ENCODE data around the gene TAOK2.

TAOK2 gene

DNA sequence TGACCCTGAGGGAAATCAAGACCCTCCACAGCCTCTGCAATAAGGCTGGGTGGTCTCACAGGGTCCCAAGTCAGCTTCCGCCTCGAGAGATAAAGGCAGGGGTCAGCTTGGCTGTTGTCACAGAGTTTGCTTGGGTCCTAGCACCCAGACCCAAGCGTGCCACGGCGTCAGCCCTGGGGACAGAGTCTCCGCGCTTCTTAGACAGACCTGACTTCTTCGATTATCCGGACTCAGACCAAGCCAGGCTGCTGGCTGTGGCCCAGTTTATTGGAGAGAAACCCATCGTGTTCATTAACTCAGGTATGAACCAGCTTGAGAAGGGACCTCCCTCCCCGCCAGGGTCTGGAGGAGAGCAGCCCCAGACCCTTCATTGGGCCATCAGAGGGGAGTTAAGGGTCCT, 49.9 kb downstream of the TAOK2 start:
- Histone ChIP-seq H2AK5ac (ENCODE audit: low read length) (no peak overlapping the region), H3K27me3 (ENCODE audit: insufficient read depth, low read length) (no peaks in the 10 kb centered on the region), H2BK12ac (ENCODE audit: low read length) (no peak overlapping the region), H2BK5ac (ENCODE audit: low read depth, low read length, poor library complexity) (no peak overlapping the region), H3K23ac (ENCODE audit: low read length) (no peak overlapping the region), H4K12ac (ENCODE audit: low read depth, low read length) (no peak overlapping the region), H3K9ac (ENCODE audit: low read length) (no peak overlapping the region), H3K36me3 (ENCODE audit: control insufficient read depth in 1 of 2, insufficient read depth in 2 of 2, low read length in 2 of 2) (no peaks in the 10 kb centered on the region), H3K18ac (ENCODE audit: low read length) (no peak overlapping the region), H3K4me2 (ENCODE audit: low read length) (no peak overlapping the region), H4K91ac (ENCODE audit: low read depth, low read length) (no peak overlapping the region), H2BK120ac (ENCODE audit: insufficient read depth, low read length, poor library complexity) (no peak overlapping the region), H3K4me3 (ENCODE audit: low read depth, low read length) (no peak overlapping the region), H3K79me2 (ENCODE audit: control insufficient read depth, insufficient read depth, low read length, poor library complexity) (no peaks in the 10 kb centered on the region), H3K9me3 (ENCODE audit: insufficient read depth, low read depth, low read length) (no peaks in the 10 kb centered on the region), H3K14ac (ENCODE audit: low read length) (no peak overlapping the region), H2AFZ (ENCODE audit: insufficient read depth, low read length, poor library complexity) (no peak overlapping the region), H3K27ac (ENCODE audit: low read depth, low read length) (no peak overlapping the region), H3K4me1 (ENCODE audit: control insufficient read depth in 1 of 2, insufficient read depth in 2 of 2, low read length in 2 of 2) (peaks cover 0 to 4% of the 10 kb centered on the region in 2 experiments), H3K4ac (ENCODE audit: low read depth, low read length) (no peak overlapping the region), H3K79me1 (ENCODE audit: low read length) (no peaks in the 10 kb centered on the region), H4K8ac (ENCODE audit: low read depth, low read length) (no peak overlapping the region)
- DNase-seq = no peak
- no CpG with 5 or more reads among the region's 11 CpGs for WGBS (ENCODE audit: extremely low coverage, insufficient coverage, insufficient read length)

- Histone ChIP-seq H3K36me3 (ENCODE audit: control insufficient read depth in 1 of 2, insufficient read depth in 2 of 2, low read length in 2 of 2) (no peaks in the 10 kb centered on the region), H4K12ac (ENCODE audit: low read depth, low read length) (no peak overlapping the region), H2AK5ac (ENCODE audit: low read length) (no peak overlapping the region), H3K9ac (ENCODE audit: low read length) (no peak overlapping the region), H2BK12ac (ENCODE audit: low read length) (no peak overlapping the region), H3K4me3 (ENCODE audit: low read depth, low read length) (no peak overlapping the region), H2AFZ (ENCODE audit: insufficient read depth, low read length, poor library complexity) (no peak overlapping the region), H3K23ac (ENCODE audit: low read length) (no peak overlapping the region), H3K9me3 (ENCODE audit: insufficient read depth, low read depth, low read length) (no peaks in the 10 kb centered on the region), H4K8ac (ENCODE audit: low read depth, low read length) (no peak overlapping the region), H3K4ac (ENCODE audit: low read depth, low read length) (no peak overlapping the region), H3K4me1 (ENCODE audit: control insufficient read depth in 1 of 2, insufficient read depth in 2 of 2, low read length in 2 of 2) (peaks cover 0 to 4% of the 10 kb centered on the region in 2 experiments), H3K4me2 (ENCODE audit: low read length) (no peak overlapping the region), H2BK5ac (ENCODE audit: low read depth, low read length, poor library complexity) (no peak overlapping the region), H2BK120ac (ENCODE audit: insufficient read depth, low read length, poor library complexity) (no peak overlapping the region), H3K14ac (ENCODE audit: low read length) (no peak overlapping the region), H3K27me3 (ENCODE audit: insufficient read depth, low read length) (peaks cover 6% of the 10 kb centered on the region), H3K18ac (ENCODE audit: low read length) (no peak overlapping the region), H3K79me2 (ENCODE audit: control insufficient read depth, insufficient read depth, low read length, poor library complexity) (no peaks in the 10 kb centered on the region), H3K27ac (ENCODE audit: low read depth, low read length) (no peak overlapping the region), H3K79me1 (ENCODE audit: low read length) (no peaks in the 10 kb centered on the region), H4K91ac (ENCODE audit: low read depth, low read length) (no peak overlapping the region)
- WGBS (ENCODE audit: extremely low coverage, insufficient coverage, insufficient read length) = no CpG with 5 or more reads among the region's 16 CpGs
- DNase-seq = no peak
Observed at GRCh38 chr16:30024451-30024850, 50.8 kb downstream of the TAOK2 start.

DNA sequence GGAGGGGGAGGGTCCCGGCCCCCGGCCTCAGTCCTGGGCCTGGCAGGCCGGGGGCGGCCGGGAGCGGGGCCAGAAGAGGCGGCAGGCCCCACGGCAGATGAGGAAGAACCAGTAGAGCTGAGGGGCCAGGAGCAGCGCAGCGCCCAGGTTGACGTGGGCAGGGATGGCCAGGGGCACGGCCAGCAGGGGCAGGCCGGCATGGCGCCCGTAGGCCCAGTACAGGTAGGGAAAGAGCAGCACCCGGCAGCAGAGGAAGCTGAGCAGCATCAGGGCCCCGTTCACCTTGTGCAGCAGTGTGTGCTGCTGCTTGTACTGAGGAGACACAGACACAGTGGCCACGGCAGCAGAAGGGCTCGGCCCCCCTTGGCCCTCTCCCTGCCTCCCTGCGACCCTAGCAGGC, 51.5 kb downstream of the TAOK2 start:
- Histone ChIP-seq H2AK5ac (ENCODE audit: low read length) (no peak overlapping the region), H3K9me3 (ENCODE audit: insufficient read depth, low read depth, low read length) (peaks cover 2% of the 10 kb centered on the region), H2BK120ac (ENCODE audit: insufficient read depth, low read length, poor library complexity) (no peak overlapping the region), H3K23ac (ENCODE audit: low read length) (no peak overlapping the region), H2BK12ac (ENCODE audit: low read length) (no peak overlapping the region), H3K36me3 (ENCODE audit: control insufficient read depth in 1 of 2, insufficient read depth in 2 of 2, low read length in 2 of 2) (no peaks in the 10 kb centered on the region), H3K79me2 (ENCODE audit: control insufficient read depth, insufficient read depth, low read length, poor library complexity) (no peaks in the 10 kb centered on the region), H4K12ac (ENCODE audit: low read depth, low read length) (no peak overlapping the region), H3K9ac (ENCODE audit: low read length) (no peak overlapping the region), H3K18ac (ENCODE audit: low read length) (no peak overlapping the region), H2AFZ (ENCODE audit: insufficient read depth, low read length, poor library complexity) (no peak overlapping the region), H3K4ac (ENCODE audit: low read depth, low read length) (no peak overlapping the region), H3K27ac (ENCODE audit: low read depth, low read length) (no peak overlapping the region), H3K14ac (ENCODE audit: low read length) (no peak overlapping the region), H4K8ac (ENCODE audit: low read depth, low read length) (no peak overlapping the region), H2BK5ac (ENCODE audit: low read depth, low read length, poor library complexity) (no peak overlapping the region), H3K4me3 (ENCODE audit: low read depth, low read length) (no peak overlapping the region), H3K4me2 (ENCODE audit: low read length) (no peak overlapping the region), H3K79me1 (ENCODE audit: low read length) (no peaks in the 10 kb centered on the region), H3K27me3 (ENCODE audit: insufficient read depth, low read length) (peaks cover 10% of the 10 kb centered on the region), H3K4me1 (ENCODE audit: control insufficient read depth in 1 of 2, insufficient read depth in 2 of 2, low read length in 2 of 2) (peaks cover 0 to 4% of the 10 kb centered on the region in 2 experiments), H4K91ac (ENCODE audit: low read depth, low read length) (no peak overlapping the region)
- WGBS (ENCODE audit: extremely low coverage, insufficient coverage, insufficient read length) = no CpG with 5 or more reads among the region's 20 CpGs
- DNase-seq = no peak

- H2AK5ac ChIP-seq (ENCODE audit: low read length) = no peak overlapping the region
- no peak overlapping the region for H3K27ac ChIP-seq (ENCODE audit: low read depth, low read length)
- no peak overlapping the region for H3K4me3 ChIP-seq (ENCODE audit: low read depth, low read length)
- no peak overlapping the region for H2BK12ac ChIP-seq (ENCODE audit: low read length)
- no peak overlapping the region for H3K14ac ChIP-seq (ENCODE audit: low read length)
- H3K4ac ChIP-seq (ENCODE audit: low read depth, low read length) = no peak overlapping the region
- H3K79me2 ChIP-seq (ENCODE audit: control insufficient read depth, insufficient read depth, low read length, poor library complexity) = no peaks in the 10 kb centered on the region
- H3K27me3 ChIP-seq (ENCODE audit: insufficient read depth, low read length) = peaks cover 14% of the 10 kb centered on the region
- no peak overlapping the region for H2AFZ ChIP-seq (ENCODE audit: insufficient read depth, low read length, poor library complexity)
- H3K9ac ChIP-seq (ENCODE audit: low read length) = no peak overlapping the region
- DNase-seq = no peak
- H4K91ac ChIP-seq (ENCODE audit: low read depth, low read length) = no peak overlapping the region
- H2BK120ac ChIP-seq (ENCODE audit: insufficient read depth, low read length, poor library complexity) = no peak overlapping the region
- H3K4me2 ChIP-seq (ENCODE audit: low read length) = no peak overlapping the region
- H3K23ac ChIP-seq (ENCODE audit: low read length) = no peak overlapping the region
- H3K36me3 ChIP-seq (ENCODE audit: control insufficient read depth in 1 of 2, insufficient read depth in 2 of 2, low read length in 2 of 2) = no peaks in the 10 kb centered on the region
- H4K12ac ChIP-seq (ENCODE audit: low read depth, low read length) = no peak overlapping the region
- no peaks in the 10 kb centered on the region for H3K79me1 ChIP-seq (ENCODE audit: low read length)
- WGBS (ENCODE audit: extremely low coverage, insufficient coverage, insufficient read length) = no CpG with 5 or more reads among the region's 7 CpGs
- H4K8ac ChIP-seq (ENCODE audit: low read depth, low read length) = no peak overlapping the region
- H3K9me3 ChIP-seq (ENCODE audit: insufficient read depth, low read depth, low read length) = peaks cover 2% of the 10 kb centered on the region
- no peak overlapping the region for H2BK5ac ChIP-seq (ENCODE audit: low read depth, low read length, poor library complexity)
- H3K18ac ChIP-seq (ENCODE audit: low read length) = no peak overlapping the region
- peaks cover 0 to 4% of the 10 kb centered on the region in 2 experiments for H3K4me1 ChIP-seq (ENCODE audit: control insufficient read depth in 1 of 2, insufficient read depth in 2 of 2, low read length in 2 of 2)
Observed at GRCh38 chr16:30025574-30025973, 51.9 kb downstream of the TAOK2 start.
